ENCODE results near the gene EEF2K. TPM values are rescaled to one million over a fixed set of nuclear protein-coding genes. Genes with fewer than 3 reads are reported as not detected.

Gene EEF2K
- total and polyA plus RNA-seq, 2 donors (not counting 1 experiment from before 2014, with no cell fraction given): 11.8 to 28.7 TPM

- Histone ChIP-seq H3K9ac (ENCODE audit: low read length) (no peak overlapping the region), H3K27ac (ENCODE audit: low read length in 2 of 2) (no peak overlapping the region), H3K9me3 (ENCODE audit: control extremely low read depth in 1 of 3, control insufficient read depth in 2 of 3, insufficient read depth in 1 of 3, low read length in 2 of 3) (no peaks in the 10 kb centered on the region), H3K27me3 (replicated peaks in 1 of 4; ENCODE audit: control extremely low read depth in 1 of 4, control insufficient read depth in 3 of 4, insufficient read depth in 4 of 4, low read length in 3 of 4) (no peaks in the 10 kb centered on the region), H3K4me3 (ENCODE audit: control extremely low read depth in 1 of 5, extremely low read depth in 1 of 5, insufficient read depth in 1 of 5, low read depth in 2 of 5, low read length in 4 of 5) (no peak overlapping the region), H3K36me3 (replicated peaks in 1 of 2; ENCODE audit: control extremely low read depth in 1 of 2, control insufficient read depth in 1 of 2, extremely low read depth in 1 of 2, insufficient read depth in 2 of 2, low read length in 1 of 2) (no peaks in the 10 kb centered on the region), H3K79me2 (ENCODE audit: control insufficient read depth, insufficient read depth, low read length) (no peaks in the 10 kb centered on the region), H3K4me1 (ENCODE audit: control insufficient read depth in 2 of 2, insufficient read depth in 2 of 2, low read length in 2 of 2) (no peaks in the 10 kb centered on the region), H3K4me2 (replicated peaks; ENCODE audit: low read depth, low read length, poor library complexity, severe bottlenecking) (no peak overlapping the region), H2AFZ (ENCODE audit: insufficient read depth, low read depth, low read length, poor library complexity, severe bottlenecking) (no peak overlapping the region), H4K20me1 (ENCODE audit: control insufficient read depth, insufficient read depth, low read length, poor library complexity, severe bottlenecking) (no peaks in the 10 kb centered on the region)
- intact Hi-C loops (cut with micrococcal nuclease): no loop called here
- no peak for TF ChIP-seq CTCF (IDR thresholded peaks at IDR 0.05)
- TF ChIP-seq EZH2 (IDR thresholded peaks at IDR 0.05; ENCODE audit: borderline replicate concordance, insufficient read depth, low read depth, low read length, poor library complexity, severe bottlenecking): no peak
- DNase-seq (no peak), ATAC-seq (ENCODE audit: low read depth) (no peak)
- H3K4me3 Mint-ChIP-seq: no peak overlapping the region
- no peaks in the 10 kb centered on the region for H3K27me3 Mint-ChIP-seq
- no peaks in the 10 kb centered on the region for H3K9me3 Mint-ChIP-seq (ENCODE audit: insufficient read depth)
- ChIA-PET POLR2A (no interaction called here), CTCF (no interaction called here)
- 62% methylated on average over 9 of the region's 9 CpGs for WGBS (ENCODE audit: insufficient coverage)
- peaks cover 5% of the 10 kb centered on the region for H3K4me1 Mint-ChIP-seq
- no peak overlapping the region for H3K27ac Mint-ChIP-seq
Observed at GRCh38 chr16:22174642-22175041, 31.4 kb upstream of the EEF2K start.

DNA sequence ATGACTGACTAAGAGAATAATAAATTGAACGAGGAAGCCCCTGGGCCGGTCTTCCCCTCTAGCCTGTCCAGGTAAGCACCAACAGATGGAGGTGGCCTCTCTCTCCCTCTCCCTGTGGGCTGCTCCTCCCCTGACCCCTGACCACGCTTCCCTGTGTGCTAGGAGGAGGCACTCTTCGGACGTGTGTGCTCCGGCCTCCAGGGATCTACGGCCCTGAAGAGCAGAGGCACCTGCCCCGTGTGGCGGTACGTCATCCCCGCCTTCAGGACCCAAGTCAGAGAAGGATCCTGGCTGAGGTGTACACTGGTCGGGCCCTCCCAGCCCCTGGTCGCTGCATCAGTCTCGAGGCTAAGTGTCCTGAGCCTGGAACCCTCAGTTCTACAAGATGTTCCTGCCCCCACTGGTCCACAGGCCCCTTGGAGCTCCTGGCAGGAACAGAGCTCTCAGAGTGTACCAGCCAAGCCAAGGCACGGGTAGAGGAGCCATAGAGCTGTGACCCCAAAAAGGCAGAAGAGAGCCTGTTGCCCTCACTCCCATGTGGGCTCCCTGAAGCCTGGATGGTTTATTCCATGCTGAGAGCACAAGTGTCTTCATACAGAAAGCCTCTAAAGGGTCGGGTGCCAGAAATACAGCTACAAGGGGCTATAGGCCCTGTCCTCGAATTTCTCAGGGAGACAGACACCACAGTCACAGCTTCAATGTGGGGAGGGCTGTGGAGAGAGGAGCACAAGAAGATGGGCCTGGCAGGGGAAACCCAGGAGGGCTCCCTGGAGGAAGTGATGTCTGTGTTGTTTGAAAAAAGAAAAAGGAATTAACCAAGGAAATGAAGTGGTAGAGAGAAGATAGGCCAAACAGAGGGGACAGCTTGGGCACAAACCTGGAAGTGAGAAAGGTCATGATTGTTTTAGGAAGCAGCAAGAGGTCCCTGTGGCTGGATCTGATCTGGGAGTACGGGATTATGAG is 27.8 kb upstream of the EEF2K start:
- no peak for TF ChIP-seq CTCF (IDR thresholded peaks at IDR 0.05)
- no peak for TF ChIP-seq EZH2 (IDR thresholded peaks at IDR 0.05; ENCODE audit: borderline replicate concordance, insufficient read depth, low read depth, low read length, poor library complexity, severe bottlenecking)
- Histone ChIP-seq H3K36me3 (replicated peaks in 1 of 2; ENCODE audit: control extremely low read depth in 1 of 2, control insufficient read depth in 1 of 2, extremely low read depth in 1 of 2, insufficient read depth in 2 of 2, low read length in 1 of 2) (no peaks in the 10 kb centered on the region), H3K4me3 (ENCODE audit: control extremely low read depth in 1 of 5, extremely low read depth in 1 of 5, insufficient read depth in 1 of 5, low read depth in 2 of 5, low read length in 4 of 5) (no peak overlapping the region), H3K27ac (ENCODE audit: low read length in 2 of 2) (no peak overlapping the region), H4K20me1 (ENCODE audit: control insufficient read depth, insufficient read depth, low read length, poor library complexity, severe bottlenecking) (no peaks in the 10 kb centered on the region), H3K4me1 (ENCODE audit: control insufficient read depth in 2 of 2, insufficient read depth in 2 of 2, low read length in 2 of 2) (no peaks in the 10 kb centered on the region), H2AFZ (ENCODE audit: insufficient read depth, low read depth, low read length, poor library complexity, severe bottlenecking) (no peak overlapping the region), H3K4me2 (replicated peaks; ENCODE audit: low read depth, low read length, poor library complexity, severe bottlenecking) (no peak overlapping the region), H3K9ac (ENCODE audit: low read length) (no peak overlapping the region), H3K79me2 (ENCODE audit: control insufficient read depth, insufficient read depth, low read length) (no peaks in the 10 kb centered on the region), H3K9me3 (ENCODE audit: control extremely low read depth in 1 of 3, control insufficient read depth in 2 of 3, insufficient read depth in 1 of 3, low read length in 2 of 3) (no peaks in the 10 kb centered on the region), H3K27me3 (replicated peaks in 1 of 4; ENCODE audit: control extremely low read depth in 1 of 4, control insufficient read depth in 3 of 4, insufficient read depth in 4 of 4, low read length in 3 of 4) (no peaks in the 10 kb centered on the region)
- ChIA-PET CTCF (interaction anchor here (1.4 kb wide), 1 partner anchor 10 kb away, joined by 6 read pairs; no protein-coding TSS in a partner anchor), POLR2A (interaction anchor here (0.6 kb wide), 1 partner anchor 106 kb away, joined by 3 read pairs; no protein-coding TSS in a partner anchor)
- no peak overlapping the region for H3K4me3 Mint-ChIP-seq
- no peaks in the 10 kb centered on the region for H3K27me3 Mint-ChIP-seq
- no peaks in the 10 kb centered on the region for H3K9me3 Mint-ChIP-seq (ENCODE audit: insufficient read depth)
- ATAC-seq (ENCODE audit: low read depth) (no peak), DNase-seq (no peak)
- no peak overlapping the region for H3K27ac Mint-ChIP-seq
- intact Hi-C loops (cut with micrococcal nuclease): no loop called here
- 86% methylated on average over 16 of the region's 18 CpGs for WGBS (ENCODE audit: insufficient coverage)
- peaks cover 5% of the 10 kb centered on the region for H3K4me1 Mint-ChIP-seq
